GM12878 (cell line): ENCODE measurements around the gene UBXN11. TPM values are rescaled to one million over a fixed set of nuclear protein-coding genes. Genes with fewer than 3 reads are reported as not detected.
"Not testable (repeated sequence)": the region's sequence is repeated elsewhere in the genome, so short reads cannot be mapped to it uniquely, and the experiment has no call there.

Source experiments
- ATAC-seq: fragments of 200-7000 bp; cut with Tn5 transposase; 3 replicates; pipeline ENCODE4 v1.9.1; 2020; ENCODE audit warnings: mild to moderate bottlenecking, moderate library complexity
- BruUV-seq: library from RNA; stranded (reverse); fragments of 400-500 nt; replicated peaks from 2 replicates; lab custom pipeline; 2021; lab: Mats Ljungman, UMichigan
- CTCF ChIA-PET: fragments of 300-600 bp; sonication (Branson Sonifier 250); formaldehyde crosslinking; extraction: SDS; loops from one replicate; lab custom pipeline; 2021; ENCODE audit warnings: inconsistent platforms; lab: Yijun Ruan, JAX
- POLR2A ChIA-PET: fragments of 350-600 bp; formaldehyde crosslinking; extraction: SDS; loops from one replicate; lab custom pipeline; 2021; ENCODE audit warnings: inconsistent platforms; lab: Charles Lee
- RAD21 ChIA-PET: fragments of 300-600 bp; sonication (Branson Sonifier 250); formaldehyde crosslinking; loops from one replicate; lab custom pipeline; 2023; ENCODE audit warnings: antibody characterized with exemption; ENCODE audit not compliant: unreplicated experiment; lab: Charles Lee
- SMC1A ChIA-PET: fragments of 300-600 bp; sonication (Branson Sonifier 250); formaldehyde crosslinking; loops from one replicate; lab custom pipeline; 2023; ENCODE audit not compliant: unreplicated experiment, uncharacterized antibody; lab: Charles Lee
- DNase-seq: peaks from one replicate; pipeline ENCODE4 v3.0.0-alpha.2; 2011; ENCODE audit warnings: low read depth, low spot score
- FAIRE-seq: peaks from 3 replicates; lab custom pipeline; 2011; peaks lifted over from hg19 to GRCh38; lab: Jason Lieb, UNC
- H2AFZ ChIP-seq: 2 replicates; pipeline ENCODE4 v1.6.0; 2011; ENCODE audit warnings: low read depth, low read length, control low read depth; ENCODE audit not compliant: control insufficient read depth
- H3K27ac ChIP-seq: 2 replicates; pipeline ENCODE4 v1.5.1; 2011; ENCODE audit warnings: control low read depth; ENCODE audit not compliant: control insufficient read depth, insufficient read depth
- H3K27me3 ChIP-seq, 2 experiments: replicated peaks in 1 of 2; 2 replicates each; pipeline versions ENCODE4 v1.6.0 to v1.6.1; 2011; ENCODE audit warnings: low read length in 1 of 2; ENCODE audit not compliant: control insufficient read depth in 2 of 2, insufficient read depth in 2 of 2
- H3K36me3 ChIP-seq, 2 experiments: 2 replicates each; pipeline ENCODE4 v1.5.1; 2011; ENCODE audit warnings: low read length in 1 of 2; ENCODE audit not compliant: control insufficient read depth in 2 of 2, insufficient read depth in 2 of 2
- H3K4me1 ChIP-seq: 2 replicates; pipeline ENCODE4 v1.6.1; 2011; ENCODE audit warnings: mild to moderate bottlenecking, low read length, moderate library complexity, mixed read lengths; ENCODE audit not compliant: control insufficient read depth, insufficient read depth
- H3K4me2 ChIP-seq: 2 replicates; pipeline ENCODE4 v1.6.0; 2011; ENCODE audit warnings: control low read depth; ENCODE audit not compliant: control insufficient read depth, insufficient read depth
- H3K4me3 ChIP-seq: fragments of 200-600 bp; sonication (generic); 2 replicates; pipeline ENCODE4 v1.5.1; 2016
- H3K79me2 ChIP-seq: 2 replicates; pipeline ENCODE4 v1.6.0; 2011; ENCODE audit warnings: low read length; ENCODE audit not compliant: control insufficient read depth, insufficient read depth
- H3K9ac ChIP-seq: 2 replicates; pipeline ENCODE4 v1.8.0; 2011; ENCODE audit warnings: low read length, control low read depth, mixed read lengths; ENCODE audit not compliant: control insufficient read depth, insufficient read depth
- H3K9me3 ChIP-seq: replicated peaks from 3 replicates; pipeline ENCODE4 v1.5.1; 2011; ENCODE audit warnings: mild to moderate bottlenecking, low read length; ENCODE audit not compliant: control insufficient read depth, insufficient read depth
- H4K20me1 ChIP-seq: 2 replicates; pipeline ENCODE4 v1.6.0; 2011; ENCODE audit not compliant: control insufficient read depth, insufficient read depth
- EZH2 ChIP-seq: IDR thresholded peaks from 2 replicates; pipeline ENCODE4 v1.6.1; 2012; ENCODE audit warnings: low read depth, mild to moderate bottlenecking, control low read depth, inconsistent platforms, low read length, borderline replicate concordance; ENCODE audit not compliant: control insufficient read depth
- ZNF274 ChIP-seq: IDR thresholded peaks from one replicate; pipeline ENCODE4 v1.8.0; 2011; ENCODE audit not compliant: insufficient read length, insufficient read depth
- WGBS: methylation state at CpG from one replicate; pipeline ENCODE4 v1.1.6; 2016; ENCODE audit warnings: low lambda C conversion rate; ENCODE audit not compliant: insufficient replicate concordance, insufficient coverage; ENCODE audit errors: missing lambda C conversion rate; 5-methylcytosine and 5-hydroxymethylcytosine counted together
- in situ Hi-C: fragments of 300-500 bp; cut with MboI; formaldehyde crosslinking; loops from 9 replicates; pipeline ENCODE4 v1.14.3; 2018; ENCODE audit warnings: mixed read lengths
- intact Hi-C: fragments of 100-400 bp; cut with micrococcal nuclease; formaldehyde crosslinking; loops from one replicate; pipeline ENCODE4 v1.14.2; 2022; ENCODE audit not compliant: unreplicated experiment
- polyA plus RNA-seq, 11 experiments: library from polyadenylated mRNA; depleted of rRNA in 4 of 11; unstranded in 6 of 11; stranded (reverse) in 5 of 11; fragments of >200 nt; fragmentation: Nextera tagmentation in 4 of 11; fragmentation: Illumina TruSeq in 1 of 11; extraction: Ambion mirVana in 4 of 11; extraction: Trizol in 1 of 11; gene quantifications; 1 replicate in 1 of 11; 2 replicates in 10 of 11; pipeline versions ENCODE4 v1.2.1 to v1.2.3, GENCODE V29; 2011 to 2016; ENCODE audit warnings: inconsistent platforms in 2 of 11, missing spikeins in 2 of 11, low read depth in 1 of 11
- total RNA-seq, 4 experiments: library from RNA; depleted of rRNA in 3 of 4; stranded (reverse); fragments of >200 nt in 3 of 4; fragmentation: Illumina TruSeq in 1 of 4; extraction: Trizol in 1 of 4; gene quantifications; 2 replicates each; pipeline versions ENCODE4 v1.2.1 to v1.2.3, GENCODE V29; 2013 to 2021
- TF ChIP-seq, protein P1 (sequence below): fragments of 450-650 bp; formaldehyde crosslinking; IDR thresholded peaks from 2 replicates; pipeline ENCODE4 v1.5.0; 2022; ENCODE audit warnings: mild to moderate bottlenecking, missing genetic modification characterization

The UBXN11 gene
- total and polyA plus RNA-seq, 10 of the 15 experiments (the other 5 are each of a cell fraction or from before 2014, with no cell fraction given), result 0.32 to 34.4 (median 9.6) TPM

DNA sequence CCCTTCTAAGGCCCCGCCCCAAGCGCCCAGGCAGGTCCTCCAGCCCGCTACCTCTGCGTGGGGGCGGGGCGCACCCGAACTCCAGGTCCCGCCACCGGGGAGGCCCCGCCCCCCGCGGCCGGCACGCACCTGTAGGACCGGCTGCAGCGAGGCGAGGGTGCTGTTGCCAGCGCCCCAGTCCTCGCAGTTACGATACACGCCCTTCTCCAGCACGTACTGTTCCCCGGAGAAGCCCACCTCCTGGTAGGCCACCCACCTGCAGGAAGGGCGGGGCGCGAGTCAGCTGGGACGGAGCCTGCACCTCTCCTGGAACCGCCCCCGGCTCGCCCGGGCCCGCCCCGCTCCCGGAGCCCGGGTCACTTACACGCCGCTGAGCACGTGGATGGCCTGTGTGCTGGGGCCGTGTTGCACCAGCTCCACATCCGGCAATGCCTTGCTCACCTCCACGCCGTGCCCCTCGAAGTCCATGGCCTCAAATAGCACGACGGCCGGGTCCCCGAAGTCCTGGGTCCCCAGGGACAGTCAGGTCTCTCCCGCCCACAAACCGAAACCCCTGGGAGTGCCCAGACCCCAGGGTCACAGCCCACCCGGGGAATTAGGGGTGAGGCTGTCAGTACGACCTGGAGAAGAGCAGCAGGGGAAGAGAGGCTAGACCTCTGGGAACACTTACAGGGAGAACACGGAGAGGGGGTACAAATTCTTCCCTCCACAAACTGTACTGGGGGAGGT is 30.2 kb upstream of the UBXN11 start (continued):
- TF ChIP-seq, protein P1, sequence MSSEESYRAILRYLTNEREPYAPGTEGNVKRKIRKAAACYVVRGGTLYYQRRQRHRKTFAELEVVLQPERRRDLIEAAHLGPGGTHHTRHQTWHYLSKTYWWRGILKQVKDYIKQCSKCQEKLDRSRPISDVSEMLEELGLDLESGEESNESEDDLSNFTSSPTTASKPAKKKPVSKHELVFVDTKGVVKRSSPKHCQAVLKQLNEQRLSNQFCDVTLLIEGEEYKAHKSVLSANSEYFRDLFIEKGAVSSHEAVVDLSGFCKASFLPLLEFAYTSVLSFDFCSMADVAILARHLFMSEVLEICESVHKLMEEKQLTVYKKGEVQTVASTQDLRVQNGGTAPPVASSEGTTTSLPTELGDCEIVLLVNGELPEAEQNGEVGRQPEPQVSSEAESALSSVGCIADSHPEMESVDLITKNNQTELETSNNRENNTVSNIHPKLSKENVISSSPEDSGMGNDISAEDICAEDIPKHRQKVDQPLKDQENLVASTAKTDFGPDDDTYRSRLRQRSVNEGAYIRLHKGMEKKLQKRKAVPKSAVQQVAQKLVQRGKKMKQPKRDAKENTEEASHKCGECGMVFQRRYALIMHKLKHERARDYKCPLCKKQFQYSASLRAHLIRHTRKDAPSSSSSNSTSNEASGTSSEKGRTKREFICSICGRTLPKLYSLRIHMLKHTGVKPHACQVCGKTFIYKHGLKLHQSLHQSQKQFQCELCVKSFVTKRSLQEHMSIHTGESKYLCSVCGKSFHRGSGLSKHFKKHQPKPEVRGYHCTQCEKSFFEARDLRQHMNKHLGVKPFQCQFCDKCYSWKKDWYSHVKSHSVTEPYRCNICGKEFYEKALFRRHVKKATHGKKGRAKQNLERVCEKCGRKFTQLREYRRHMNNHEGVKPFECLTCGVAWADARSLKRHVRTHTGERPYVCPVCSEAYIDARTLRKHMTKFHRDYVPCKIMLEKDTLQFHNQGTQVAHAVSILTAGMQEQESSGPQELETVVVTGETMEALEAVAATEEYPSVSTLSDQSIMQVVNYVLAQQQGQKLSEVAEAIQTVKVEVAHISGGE (CRISPR knock-in tag), result no peak
- TF ChIP-seq EZH2, result no peak
- TF ChIP-seq, all 136 proteins: peak for 4

DNA sequence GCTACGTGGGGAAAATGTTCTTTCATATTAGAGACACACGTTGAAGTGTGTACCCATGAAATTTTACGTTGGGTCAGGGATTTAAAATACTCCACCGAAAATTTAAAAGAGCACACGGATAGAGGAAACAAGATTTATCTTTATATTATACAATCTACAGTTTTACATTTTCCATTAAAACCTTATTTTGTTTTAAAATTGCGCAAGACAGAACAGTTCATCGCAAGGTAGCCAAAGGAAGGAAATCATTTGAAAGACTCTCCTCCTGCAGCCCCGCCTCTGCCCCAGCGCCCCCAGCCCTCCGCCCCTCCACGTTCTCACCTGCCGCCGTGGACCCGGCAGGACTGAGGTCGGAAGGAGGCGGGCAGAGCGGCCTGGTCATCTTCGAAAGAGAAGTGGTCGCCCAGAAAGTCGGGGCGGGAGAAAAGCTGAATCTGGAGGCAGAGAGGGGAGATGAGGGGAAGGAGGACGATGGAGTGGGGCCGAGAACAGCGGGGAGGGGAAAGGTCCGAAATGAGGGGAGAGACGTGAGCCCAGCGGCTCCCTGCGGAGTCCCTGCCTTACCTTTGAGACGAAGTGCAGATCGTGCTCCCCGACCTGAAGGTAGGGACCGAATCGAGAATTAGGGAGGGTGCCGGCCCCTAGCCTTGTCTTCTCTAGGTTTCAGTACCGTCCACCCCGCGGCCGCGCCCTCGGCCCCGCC is 29.5 kb upstream of the UBXN11 start:
- ATAC-seq, result no peak
- in situ Hi-C loops, result no loop called here
- peaks cover 0 to 6% of the 10 kb centered on the region in 2 experiments; a peak in 2 of 4 replicates for H3K27me3 ChIP-seq
- no peak for DNase-seq
- no peaks in the 10 kb centered on the region for H3K36me3 ChIP-seq
- POLR2A ChIA-PET, result interaction anchor here (0.6 kb wide), 1 partner anchor 191 kb away, joined by 3 read pairs; no protein-coding TSS in a partner anchor
- H3K4me2 ChIP-seq, result peak overlapping the region; percentile 96
- peaks cover 6% of the 10 kb centered on the region; the same call in 1 of the 2 replicates for H3K4me1 ChIP-seq
- no peak for TF ChIP-seq ZNF274
- CTCF ChIA-PET, result interaction anchor here (1.0 to 1.4 kb wide), 3 partner anchors 14 to 81 kb away, joined by 3 to 4 read pairs (median 3); no protein-coding TSS in a partner anchor
- H4K20me1 ChIP-seq, result no peaks in the 10 kb centered on the region
- no peak overlapping the region for H3K9ac ChIP-seq
- peak; percentile 38 for FAIRE-seq
- RAD21 ChIA-PET, result interaction anchor here (1.2 to 1.4 kb wide), 2 partner anchors 50 to 63 kb away, joined by 3 read pairs; no protein-coding TSS in a partner anchor
- no peaks in the 10 kb centered on the region for H3K79me2 ChIP-seq
- SMC1A ChIA-PET, result no interaction called here
- H3K9me3 ChIP-seq, result no peaks in the 10 kb centered on the region
- H3K27ac ChIP-seq, result no peak overlapping the region
- peak overlapping the region; percentile 73 for H2AFZ ChIP-seq
- 2% methylated on average over 34 of the region's 41 CpGs for WGBS
- no TSS peak for BruUV-seq
- H3K4me3 ChIP-seq, result peak overlapping the region; percentile 68
- intact Hi-C loops, result no loop called here

DNA sequence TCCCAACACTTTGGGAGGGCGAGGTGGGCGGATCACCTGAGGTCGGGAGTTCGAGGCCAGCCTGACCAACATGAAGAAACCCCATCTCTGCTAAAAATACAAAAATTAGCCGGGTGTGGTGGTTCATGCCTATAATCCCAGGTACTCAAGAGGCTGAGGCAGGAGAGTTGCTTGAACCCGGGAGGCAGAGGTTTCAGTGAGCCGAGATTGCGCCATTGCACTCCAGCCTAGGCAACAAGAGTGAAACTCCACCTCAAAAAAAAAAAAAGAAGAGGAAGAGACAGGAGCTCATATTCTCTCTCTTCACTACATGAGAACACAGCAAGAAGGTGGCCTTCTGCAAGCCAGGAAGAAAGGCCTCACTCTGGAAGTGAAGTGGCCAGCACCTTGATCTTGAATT is 26.9 kb upstream of the UBXN11 start:
- in situ Hi-C loops, H3K4me2 ChIP-seq, H3K9me3 ChIP-seq, H3K27me3 ChIP-seq, H3K9ac ChIP-seq, H3K79me2 ChIP-seq, H3K4me1 ChIP-seq, H2AFZ ChIP-seq, DNase-seq, FAIRE-seq, H3K36me3 ChIP-seq, ATAC-seq, intact Hi-C loops, H3K4me3 ChIP-seq, H4K20me1 ChIP-seq, POLR2A ChIA-PET, BruUV-seq, H3K27ac ChIP-seq: not testable (repeated sequence)
- ChIA-PET SMC1A (interaction anchor here (1.7 kb wide), 1 partner anchor 12 kb away, joined by 4 read pairs; no protein-coding TSS in a partner anchor), CTCF (interaction anchor here (0.7 to 2.2 kb wide), 3 partner anchors 12 to 57 kb away, joined by 3 to 7 read pairs (median 4); no protein-coding TSS in a partner anchor), RAD21 (interaction anchor here (0.7 to 1.8 kb wide), 2 partner anchors 48 to 319 kb away, joined by 4 to 5 read pairs; no protein-coding TSS in a partner anchor)
- WGBS, result 73% methylated on average over 7 of the region's 8 CpGs
